Stimulated activated naive CD8-positive, alpha-beta T cell treated with anti-CD3 and anti-CD28 coated beads, Interleukin-15, amount 100 ng/mL, for 72 hours (primary cell): ENCODE measurements around the gene RHBDL1.
"Not testable (repeated sequence)": the region's sequence is repeated elsewhere in the genome, so short reads cannot be mapped to it uniquely, and the experiment has no call there.

Experiments
- ATAC-seq: fragments of 150-1000 bp; cut with Tn5 transposase; 2 replicates; pipeline ENCODE4 v1.10.0; 2021; ENCODE audit warnings: mild to moderate bottlenecking, moderate library complexity
- DNase-seq, 2 donors: peaks; one replicate each; pipeline ENCODE4 v3.0.0; 2021 to 2022
- H3K27ac Mint-ChIP-seq, 2 donors: one replicate each; pipeline ENCODE4 v1.8.0; 2022; ENCODE audit warnings: mild to moderate bottlenecking in 2 of 2, mixed read lengths in 2 of 2, moderate library complexity in 2 of 2
- H3K27me3 Mint-ChIP-seq: one replicate; pipeline ENCODE4 v1.8.0; 2022; ENCODE audit warnings: mixed read lengths
- H3K4me1 Mint-ChIP-seq: one replicate; pipeline ENCODE4 v1.8.0; 2022; ENCODE audit warnings: mild to moderate bottlenecking, mixed read lengths
- H3K4me3 Mint-ChIP-seq, 2 donors: one replicate each; pipeline ENCODE4 v1.8.0; 2022; ENCODE audit warnings: mild to moderate bottlenecking in 2 of 2, mixed read lengths in 2 of 2, moderate library complexity in 1 of 2
- H3K9me3 Mint-ChIP-seq, 2 donors: one replicate each; pipeline ENCODE4 v1.8.0; 2022; ENCODE audit warnings: mixed read lengths in 2 of 2

Gene RHBDL1

DNA sequence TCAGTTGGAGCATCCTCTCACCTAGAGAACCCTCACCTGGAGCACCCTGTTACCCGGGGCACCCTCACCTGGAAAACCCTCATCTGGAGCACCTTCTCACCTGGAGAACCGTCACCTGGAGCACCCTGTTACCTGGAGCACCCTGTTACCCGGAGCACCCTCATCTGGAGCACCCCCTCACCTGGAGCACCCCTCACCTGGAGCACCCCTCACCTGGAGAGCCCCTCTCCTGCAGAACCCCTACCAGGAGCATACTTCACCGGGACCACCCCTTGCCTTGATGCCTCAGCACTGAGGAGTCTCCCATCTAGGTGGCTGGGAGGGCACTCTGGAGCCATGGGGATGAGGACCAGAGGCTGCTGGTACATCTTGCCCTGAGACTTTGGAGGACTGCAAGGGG is 33.5 kb downstream of the RHBDL1 start:
- ATAC-seq (no peak), DNase-seq (no peak)
- Mint-ChIP-seq H3K4me1 (peaks cover 14% of the 10 kb centered on the region), H3K27ac (no peak overlapping the region), H3K4me3 (no peak overlapping the region), H3K9me3 (no peaks in the 10 kb centered on the region), H3K27me3 (peaks cover 80% of the 10 kb centered on the region)

DNA sequence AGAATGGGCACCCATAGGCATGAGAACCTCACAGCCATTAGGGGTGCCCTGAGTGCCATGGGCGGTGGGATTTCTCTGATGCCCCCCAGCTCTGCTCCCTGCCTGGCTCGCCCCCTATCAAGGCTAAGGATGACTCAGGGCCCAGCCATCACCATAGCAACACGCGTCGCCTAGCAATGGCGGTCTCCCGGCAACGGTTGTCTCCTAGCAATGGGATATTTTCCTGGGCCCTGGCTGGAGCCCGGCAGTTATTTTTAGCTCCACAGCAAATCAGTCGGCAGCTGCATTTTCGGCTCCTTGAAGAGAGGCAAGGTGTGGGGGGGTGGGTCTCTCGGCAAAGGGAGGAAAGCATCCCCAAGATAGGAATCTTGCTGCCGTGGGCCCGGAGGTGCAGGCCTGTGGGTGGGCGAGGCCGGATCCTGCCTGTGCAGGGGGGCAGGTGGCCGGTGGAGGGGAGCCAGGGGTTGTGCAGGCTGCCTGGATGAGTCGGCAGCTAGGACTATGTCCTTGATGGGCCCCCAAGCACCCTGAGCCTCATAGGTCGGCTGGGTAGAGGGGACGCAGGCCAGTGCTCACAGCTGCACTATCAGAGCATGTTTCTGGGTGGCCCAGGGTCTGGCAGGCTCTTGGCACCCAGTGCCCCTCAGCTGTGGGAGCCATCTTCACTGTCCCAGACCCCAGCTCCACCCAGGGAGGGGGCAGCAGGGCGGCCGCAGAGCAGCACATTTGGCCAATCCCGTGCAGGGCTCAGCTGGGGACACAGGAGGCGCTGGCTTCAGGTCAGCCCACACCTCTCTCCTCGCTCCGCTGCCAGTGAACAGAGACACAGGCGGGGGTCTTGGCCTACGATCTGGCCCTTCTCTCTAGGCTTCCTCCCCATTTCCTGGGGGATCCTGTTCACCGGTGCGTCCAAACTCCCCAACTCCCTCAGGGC is 34.4 kb downstream of the RHBDL1 start:
- Mint-ChIP-seq H3K27ac (no peak overlapping the region), H3K4me3 (no peak overlapping the region), H3K27me3 (peaks cover 76% of the 10 kb centered on the region), H3K4me1 (peaks cover 23% of the 10 kb centered on the region), H3K9me3 (no peaks in the 10 kb centered on the region)
- no peak for DNase-seq
- ATAC-seq: no peak

DNA sequence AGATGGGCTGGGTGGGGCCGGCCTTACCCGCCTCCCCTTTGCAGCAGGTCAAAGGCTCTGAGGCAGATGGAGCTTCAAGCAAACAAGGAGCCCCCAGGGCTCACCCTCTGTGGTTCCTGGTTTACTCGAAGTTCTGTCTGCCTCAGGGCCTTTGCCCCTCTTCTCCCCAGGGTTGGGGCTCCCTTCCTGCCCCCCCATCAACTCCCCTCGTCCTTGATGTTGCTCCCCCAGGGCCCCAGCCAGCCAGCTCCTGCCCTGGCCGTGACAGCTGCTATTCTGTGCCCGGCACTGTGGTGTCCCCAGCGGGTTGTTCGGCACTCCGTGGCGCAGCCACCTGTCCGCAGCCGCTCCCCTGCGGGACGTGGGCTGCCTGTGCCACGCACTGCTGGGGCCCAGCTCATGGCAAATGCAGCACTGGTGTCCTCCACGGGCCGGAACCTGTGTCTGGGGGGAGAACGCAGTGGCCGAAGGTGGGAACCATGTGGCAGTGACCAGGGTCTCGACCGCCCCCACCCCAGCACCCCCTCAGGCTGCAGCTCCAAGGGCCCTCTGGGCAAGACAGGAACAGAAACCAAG is 35.1 kb downstream of the RHBDL1 start:
- no peaks in the 10 kb centered on the region for H3K9me3 Mint-ChIP-seq
- H3K4me3 Mint-ChIP-seq: no peak overlapping the region
- H3K27me3 Mint-ChIP-seq: peaks cover 76% of the 10 kb centered on the region
- no peak for DNase-seq
- peaks cover 23% of the 10 kb centered on the region for H3K4me1 Mint-ChIP-seq
- no peak for ATAC-seq
- no peak overlapping the region for H3K27ac Mint-ChIP-seq

DNA sequence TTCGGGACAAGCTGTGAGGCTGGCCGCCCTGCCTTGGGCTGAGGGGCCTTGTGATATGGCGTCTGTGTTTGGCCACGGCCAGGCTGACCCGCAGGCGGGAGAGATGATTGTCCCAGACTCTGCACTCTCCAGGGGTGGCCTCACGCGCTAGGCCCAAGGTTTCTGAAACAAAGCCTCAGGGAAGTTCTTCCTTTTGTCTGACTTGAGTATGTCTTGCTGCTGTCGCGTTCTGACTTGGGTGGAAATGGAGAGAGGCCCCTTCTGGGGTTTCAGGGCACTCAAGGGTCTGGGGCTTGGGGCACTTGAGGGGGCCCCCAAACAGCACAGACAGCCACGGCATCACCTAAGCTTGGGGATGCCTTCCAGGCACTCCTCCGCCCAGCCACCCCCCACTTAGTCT is 35.6 kb downstream of the RHBDL1 start:
- peaks cover 74% of the 10 kb centered on the region for H3K27me3 Mint-ChIP-seq
- DNase-seq (no peak), ATAC-seq (no peak)
- H3K27ac Mint-ChIP-seq: no peak overlapping the region
- peaks cover 24% of the 10 kb centered on the region for H3K4me1 Mint-ChIP-seq
- H3K9me3 Mint-ChIP-seq: no peaks in the 10 kb centered on the region
- no peak overlapping the region for H3K4me3 Mint-ChIP-seq

DNA sequence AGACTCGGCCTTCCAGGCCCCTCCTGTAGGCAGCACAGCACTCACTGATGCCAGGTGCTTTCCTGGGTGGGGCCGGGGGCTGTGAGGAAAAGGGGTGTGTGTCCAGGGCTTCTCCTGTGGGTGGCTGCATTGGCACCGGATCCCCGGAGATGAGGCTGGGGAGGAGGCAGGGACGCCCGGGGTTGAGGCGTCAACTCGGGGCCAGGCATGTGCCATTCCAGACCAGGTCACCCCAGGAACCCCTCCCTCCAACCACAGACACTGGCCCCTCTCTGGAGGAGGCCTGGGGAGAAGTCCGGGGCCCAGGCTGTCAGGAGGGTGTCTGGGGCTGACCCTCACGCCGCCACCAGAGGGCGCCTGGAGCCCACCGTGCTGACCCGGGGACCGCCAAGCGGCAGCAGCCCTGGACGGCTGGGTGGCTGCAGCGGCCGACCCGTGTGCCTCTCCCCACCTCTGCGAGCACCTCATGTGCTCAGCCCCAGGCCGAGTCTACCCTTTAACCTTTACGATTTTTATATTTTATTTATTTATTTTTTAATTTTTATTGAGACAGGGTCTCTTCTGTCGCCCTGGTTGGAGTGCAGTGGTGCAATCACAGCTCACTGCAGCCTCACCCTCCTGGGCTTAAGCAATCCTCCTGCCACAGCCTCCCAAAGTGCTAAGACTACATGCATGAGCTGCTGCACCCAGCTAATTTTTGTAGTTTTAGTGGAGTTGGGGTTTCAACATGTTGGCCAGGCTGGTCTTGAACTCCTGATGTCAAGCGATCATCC is 36.3 kb downstream of the RHBDL1 start:
- no peaks in the 10 kb centered on the region for H3K9me3 Mint-ChIP-seq
- peaks cover 67% of the 10 kb centered on the region for H3K27me3 Mint-ChIP-seq
- H3K27ac Mint-ChIP-seq: no peak overlapping the region
- peaks cover 25% of the 10 kb centered on the region for H3K4me1 Mint-ChIP-seq
- DNase-seq (peak; percentile 81 to 84), ATAC-seq (peak; percentile 64)
- no peak overlapping the region for H3K4me3 Mint-ChIP-seq

DNA sequence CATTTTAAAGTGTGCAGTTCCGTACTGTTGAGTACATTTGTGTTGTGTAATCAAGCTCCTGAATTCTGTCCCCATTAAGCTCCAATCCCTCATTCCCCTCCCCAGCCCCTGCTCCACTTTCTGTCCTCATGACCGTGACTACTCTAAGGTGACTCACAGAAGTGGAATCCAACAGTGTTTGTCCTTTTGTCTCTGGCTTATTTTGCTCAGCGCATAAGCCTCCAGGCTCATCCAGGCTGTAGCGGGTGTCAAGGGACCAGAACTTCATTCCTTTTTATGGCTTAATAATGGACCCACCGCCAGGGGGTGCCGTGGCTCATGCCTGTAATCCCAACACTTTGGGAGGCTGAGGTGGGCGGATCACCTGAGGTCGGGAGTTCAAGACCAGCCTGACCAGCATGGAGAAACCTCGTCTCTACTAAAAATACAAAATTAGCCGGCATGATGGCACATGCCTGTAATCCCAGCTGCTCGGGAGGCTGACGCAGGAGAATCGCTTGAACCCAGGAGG is 37.3 kb downstream of the RHBDL1 start:
- not testable (repeated sequence) for H3K4me3 Mint-ChIP-seq, H3K9me3 Mint-ChIP-seq, ATAC-seq, H3K27ac Mint-ChIP-seq
- H3K4me1 Mint-ChIP-seq: peaks cover 26% of the 10 kb centered on the region
- DNase-seq: peak in 1 of 2 donors; percentile 72
- peaks cover 57% of the 10 kb centered on the region for H3K27me3 Mint-ChIP-seq

DNA sequence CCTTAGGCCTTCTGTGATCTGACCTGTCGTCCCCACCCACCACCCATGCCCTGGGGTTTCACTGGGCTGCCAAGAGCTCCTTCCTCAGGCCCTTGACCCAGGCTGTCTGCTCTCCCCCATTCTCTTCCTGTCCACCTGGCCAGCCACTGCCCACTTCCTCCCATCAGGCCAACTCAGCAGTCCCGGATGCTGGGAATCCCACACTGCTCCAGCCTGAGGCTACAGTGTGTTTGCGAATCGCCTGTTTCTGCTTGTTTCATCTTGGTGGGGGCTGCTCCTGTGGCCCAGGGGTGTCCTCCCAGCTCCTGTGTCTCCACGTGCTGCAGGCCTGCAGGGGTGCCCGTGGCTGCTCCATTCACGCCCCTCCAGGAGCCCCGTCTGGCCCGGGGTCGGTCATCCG is 38.6 kb downstream of the RHBDL1 start:
- H3K27me3 Mint-ChIP-seq: peaks cover 44% of the 10 kb centered on the region
- DNase-seq: no peak
- no peak overlapping the region for H3K27ac Mint-ChIP-seq
- H3K4me1 Mint-ChIP-seq: peaks cover 33% of the 10 kb centered on the region
- no peaks in the 10 kb centered on the region for H3K9me3 Mint-ChIP-seq
- no peak for ATAC-seq
- peak overlapping the region in 1 of 2 donors; percentile 44 for H3K4me3 Mint-ChIP-seq

DNA sequence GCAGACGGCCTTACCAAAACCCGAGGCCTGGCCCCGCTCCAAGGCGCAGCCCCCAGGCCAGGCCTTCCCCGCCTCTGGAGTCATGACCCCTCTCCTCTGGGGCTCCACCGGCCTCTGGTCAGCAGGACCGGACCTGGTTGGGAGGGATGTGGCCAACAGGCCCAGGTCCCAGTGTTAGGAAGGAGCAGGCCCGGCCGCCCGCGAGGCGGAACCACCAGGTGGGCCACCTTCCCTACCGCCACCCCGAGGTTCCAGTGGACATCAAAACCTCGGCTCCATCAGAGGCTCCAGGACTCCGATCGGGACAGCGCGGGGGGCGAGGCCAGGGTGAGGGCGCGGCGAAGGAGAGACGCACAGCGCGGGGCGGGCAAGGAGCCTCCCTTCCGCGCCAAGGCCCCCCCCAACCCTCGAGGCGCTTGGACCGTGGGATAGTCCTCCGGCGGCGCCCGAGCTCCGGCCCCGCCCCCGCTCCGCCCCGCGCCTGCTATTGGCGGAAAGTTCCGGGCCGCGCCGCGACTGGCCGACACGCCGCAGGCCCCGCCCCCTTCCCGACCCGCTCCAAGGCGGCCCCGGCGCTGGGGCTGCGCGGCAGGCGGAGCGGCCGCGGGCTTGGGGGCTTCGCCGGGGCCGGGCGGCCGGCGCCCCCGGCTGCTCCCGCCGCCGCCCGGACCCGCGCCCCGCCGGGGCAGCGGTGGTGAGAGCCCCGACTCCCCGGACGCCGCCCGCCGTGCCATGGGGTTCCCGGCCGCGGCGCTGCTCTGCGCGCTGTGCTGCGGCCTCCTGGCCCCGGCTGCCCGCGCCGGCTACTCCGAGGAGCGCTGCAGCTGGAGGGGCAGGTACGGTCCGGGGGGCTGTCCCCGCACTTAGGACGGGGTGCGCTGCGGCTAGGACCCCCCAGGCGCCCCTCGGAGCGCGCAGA is 39.3 kb downstream of the RHBDL1 start, which contains the start of gene METRN:
TSS of gene METRN (plus strand) at position 561 of the 919 bp plus-strand sequence. CDS start at position 733, 172 bp downstream.
- Mint-ChIP-seq H3K4me1 (peaks cover 40% of the 10 kb centered on the region), H3K9me3 (no peaks in the 10 kb centered on the region), H3K27ac (no peak within 1 kb of the TSS), H3K27me3 (peaks cover 36% of the 10 kb centered on the region), H3K4me3 (peak within 1 kb of the TSS; percentile 76 to 86)
- DNase-seq (peak; percentile 87 to 89), ATAC-seq (peak; percentile 83)

DNA sequence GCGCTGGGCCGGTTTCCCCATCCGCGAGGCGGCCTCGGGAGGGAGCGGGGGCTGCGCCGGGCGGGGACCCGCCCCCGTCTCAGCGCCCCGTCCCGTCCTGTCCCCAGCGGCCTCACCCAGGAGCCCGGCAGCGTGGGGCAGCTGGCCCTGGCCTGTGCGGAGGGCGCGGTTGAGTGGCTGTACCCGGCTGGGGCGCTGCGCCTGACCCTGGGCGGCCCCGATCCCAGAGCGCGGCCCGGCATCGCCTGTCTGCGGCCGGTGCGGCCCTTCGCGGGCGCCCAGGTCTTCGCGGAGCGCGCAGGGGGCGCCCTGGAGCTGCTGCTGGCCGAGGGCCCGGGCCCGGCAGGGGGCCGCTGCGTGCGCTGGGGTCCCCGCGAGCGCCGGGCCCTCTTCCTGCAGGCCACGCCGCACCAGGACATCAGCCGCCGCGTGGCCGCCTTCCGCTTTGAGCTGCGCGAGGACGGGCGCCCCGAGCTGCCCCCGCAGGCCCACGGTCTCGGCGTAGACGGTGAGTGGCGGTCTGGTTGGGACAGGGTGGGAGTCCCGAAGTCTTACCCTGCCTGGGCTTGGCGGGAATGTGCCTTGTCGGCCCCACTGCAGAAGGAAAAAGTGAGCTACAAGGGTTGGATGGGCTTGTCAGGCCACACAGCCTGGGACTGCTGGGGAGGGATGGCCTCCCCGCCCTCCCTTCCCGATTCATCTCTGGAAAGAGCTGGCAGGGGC is 40.2 kb downstream of the RHBDL1 start:
- Mint-ChIP-seq H3K4me1 (peaks cover 47% of the 10 kb centered on the region), H3K9me3 (no peaks in the 10 kb centered on the region), H3K27me3 (peaks cover 28% of the 10 kb centered on the region), H3K4me3 (peak overlapping the region; percentile 76 to 86), H3K27ac (no peak overlapping the region)
- peak in 1 of 2 donors; percentile 39 for DNase-seq
- ATAC-seq: peak; percentile 37

DNA sequence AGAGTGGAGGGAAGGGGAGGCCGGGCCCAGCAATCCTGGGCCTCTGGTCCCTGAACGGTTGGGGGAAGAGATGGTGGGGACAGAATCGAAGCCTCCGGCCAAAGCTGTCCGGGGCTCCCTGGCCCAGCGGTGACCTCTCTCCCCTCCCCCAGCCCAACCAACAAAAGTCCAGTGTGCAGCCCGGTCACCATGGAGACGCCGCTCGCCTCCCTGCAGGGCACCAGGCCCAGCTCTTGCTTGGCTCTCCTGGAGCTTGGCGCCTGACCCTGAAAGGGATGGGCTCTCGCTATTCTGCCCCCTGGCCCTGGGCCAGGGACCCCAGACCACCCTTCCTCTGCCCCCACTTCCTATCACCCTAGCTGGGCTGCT is 40.7 kb downstream of the RHBDL1 start:
- ATAC-seq: no peak
- H3K4me1 Mint-ChIP-seq: peaks cover 47% of the 10 kb centered on the region

DNA sequence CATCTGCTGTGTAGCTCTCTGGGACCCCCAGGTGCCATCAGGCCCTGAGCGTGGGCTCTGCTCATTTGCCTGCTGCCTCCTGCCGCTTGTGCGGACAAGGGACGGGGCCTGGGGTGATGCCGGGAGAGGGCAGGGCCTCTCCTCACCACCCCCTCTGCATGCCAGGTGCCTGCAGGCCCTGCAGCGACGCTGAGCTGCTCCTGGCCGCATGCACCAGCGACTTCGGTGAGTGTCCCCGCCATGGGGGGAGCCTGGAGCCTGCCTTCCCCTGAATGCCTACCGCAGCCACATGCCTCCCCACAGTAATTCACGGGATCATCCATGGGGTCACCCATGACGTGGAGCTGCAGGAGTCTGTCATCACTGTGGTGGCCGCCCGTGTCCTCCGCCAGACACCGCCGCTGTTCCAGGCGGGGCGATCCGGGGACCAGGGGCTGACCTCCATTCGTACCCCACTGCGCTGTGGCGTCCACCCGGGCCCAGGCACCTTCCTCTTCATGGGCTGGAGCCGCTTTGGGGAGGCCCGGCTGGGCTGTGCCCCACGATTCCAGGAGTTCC is 41.4 kb downstream of the RHBDL1 start:
- ATAC-seq (no peak), DNase-seq (no peak)
- peaks cover 16% of the 10 kb centered on the region for H3K27me3 Mint-ChIP-seq
- H3K27ac Mint-ChIP-seq: no peak overlapping the region
- peak overlapping the region; percentile 76 to 86 for H3K4me3 Mint-ChIP-seq
- H3K4me1 Mint-ChIP-seq: peaks cover 49% of the 10 kb centered on the region
- no peaks in the 10 kb centered on the region for H3K9me3 Mint-ChIP-seq

More for the DNA sequence above, 40.7 kb downstream of the RHBDL1 start:
- no peak for DNase-seq
- Mint-ChIP-seq H3K9me3 (no peaks in the 10 kb centered on the region), H3K27me3 (peaks cover 23% of the 10 kb centered on the region), H3K27ac (no peak overlapping the region), H3K4me3 (peak overlapping the region; percentile 76 to 86)

DNA sequence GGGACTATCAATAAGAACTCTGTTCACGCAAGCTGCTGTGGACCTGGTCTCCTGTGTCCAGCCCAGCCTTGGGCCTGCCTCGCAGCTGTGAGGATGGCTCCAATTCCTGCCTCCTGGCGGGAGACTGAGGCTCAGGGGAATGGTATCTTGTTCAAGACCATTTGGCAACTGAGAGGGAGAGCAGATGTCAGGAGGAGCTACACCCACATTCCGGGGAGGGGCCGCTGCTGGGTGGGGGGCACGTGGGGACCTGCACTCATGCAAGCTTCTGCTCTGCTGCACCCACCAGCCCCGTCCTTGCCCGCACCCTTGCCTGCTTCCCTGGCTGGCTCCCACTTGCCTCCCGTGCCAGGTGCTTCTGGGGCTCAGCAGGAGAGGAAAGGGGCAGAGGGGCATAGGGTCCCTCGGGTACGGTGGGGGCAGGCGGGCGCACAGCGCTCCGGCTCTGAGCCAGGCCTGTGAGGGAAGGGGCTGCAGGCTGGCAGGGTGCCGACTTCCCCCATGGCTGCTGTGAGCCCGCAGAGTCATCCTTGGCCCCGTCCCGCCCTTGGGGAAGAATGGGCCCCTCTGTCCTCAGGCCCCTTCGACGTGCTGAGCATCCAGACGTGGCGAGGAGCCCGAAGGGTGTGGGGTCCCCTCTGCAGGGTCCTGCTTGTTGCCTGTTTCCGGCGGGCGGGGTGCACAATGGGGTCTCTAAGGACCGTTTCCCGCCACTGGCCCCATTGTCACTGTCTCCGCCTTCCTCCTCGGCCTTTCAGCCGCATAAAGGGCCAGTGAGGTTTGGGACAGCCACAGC is 42.2 kb downstream of the RHBDL1 start:
- DNase-seq (no peak), ATAC-seq (no peak)
- Mint-ChIP-seq H3K27me3 (peaks cover 13% of the 10 kb centered on the region), H3K27ac (no peak overlapping the region), H3K4me1 (peaks cover 55% of the 10 kb centered on the region), H3K4me3 (no peak overlapping the region), H3K9me3 (no peaks in the 10 kb centered on the region)

DNA sequence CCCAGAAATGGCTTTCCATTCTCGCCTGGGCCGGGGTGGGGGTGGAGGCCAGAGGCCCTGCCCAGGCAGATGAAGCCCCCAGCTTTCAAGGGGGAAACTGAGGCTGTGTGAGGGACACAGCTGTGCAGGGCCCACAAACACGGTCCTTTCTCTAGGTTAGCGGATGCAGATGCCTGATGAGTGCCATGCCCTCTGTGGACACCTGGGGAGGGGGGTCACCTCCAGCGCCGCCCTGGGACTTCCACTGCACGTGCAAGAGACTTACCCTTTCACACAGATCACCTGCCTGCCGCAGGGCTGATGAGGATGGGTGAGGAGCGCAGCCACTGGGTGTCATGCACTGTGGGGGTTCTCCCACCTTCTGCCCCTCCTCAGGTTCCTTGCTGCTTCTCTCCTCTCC is 42.9 kb downstream of the RHBDL1 start:
- peaks cover 8% of the 10 kb centered on the region for H3K27me3 Mint-ChIP-seq
- H3K27ac Mint-ChIP-seq: no peak overlapping the region
- no peak for DNase-seq
- H3K9me3 Mint-ChIP-seq: no peaks in the 10 kb centered on the region
- H3K4me1 Mint-ChIP-seq: peaks cover 59% of the 10 kb centered on the region
- no peak overlapping the region for H3K4me3 Mint-ChIP-seq
- no peak for ATAC-seq
